Spinal cord (tissue), 10 donors: ENCODE results near the gene MARS2. TPM values are rescaled to one million over a fixed set of nuclear protein-coding genes. Genes with fewer than 3 reads are reported as not detected.
"Not testable (repeated sequence)": the region's sequence is repeated elsewhere in the genome, so short reads cannot be mapped to it uniquely, and the experiment has no call there.

Experiments used
- DNase-seq, 6 donors: peaks; one replicate each; pipeline versions ENCODE4 v3.0.0 to v3.0.0-alpha.2; 2013 to 2015; ENCODE audit warnings: low spot score in 6 of 6, low read depth in 4 of 6
- H3K27ac ChIP-seq: one replicate; pipeline ENCODE4 v1.5.1; 2013; ENCODE audit warnings: low read depth, low read length, control low read depth
- H3K27me3 ChIP-seq: one replicate; pipeline ENCODE4 v1.6.1; 2013; ENCODE audit warnings: low read length; ENCODE audit not compliant: control insufficient read depth, insufficient read depth
- H3K36me3 ChIP-seq: one replicate; pipeline ENCODE4 v1.6.1; 2013; ENCODE audit warnings: low read length; ENCODE audit not compliant: control insufficient read depth, insufficient read depth
- H3K4me1 ChIP-seq: one replicate; pipeline ENCODE4 v1.6.1; 2013; ENCODE audit warnings: low read length; ENCODE audit not compliant: control insufficient read depth, insufficient read depth
- H3K4me3 ChIP-seq: one replicate; pipeline ENCODE4 v1.5.1; 2013; ENCODE audit warnings: low read depth, low read length, control low read depth
- H3K9me3 ChIP-seq: one replicate; pipeline ENCODE4 v1.6.1; 2013; ENCODE audit warnings: low read length; ENCODE audit not compliant: control insufficient read depth, insufficient read depth
- WGBS: methylation state at CpG from one replicate; pipeline ENCODE4 v1.1.5; 2013; ENCODE audit warnings: missing lambda C conversion rate; ENCODE audit not compliant: insufficient coverage; 5-methylcytosine and 5-hydroxymethylcytosine counted together
- polyA plus RNA-seq, 2 donors: library from polyadenylated mRNA; unstranded; fragments of 120-200 nt; gene quantifications; one replicate each; pipeline ENCODE4 v1.2.1, GENCODE V29; 2013; ENCODE audit not compliant: insufficient read length in 2 of 2
- total RNA-seq, 2 donors: library from RNA; depleted of rRNA in 1 of 2; stranded (reverse); fragments of 120-200 nt in 1 of 2; fragments of >200 nt in 1 of 2; gene quantifications; one replicate each; pipeline versions ENCODE4 v1.2.3 to v1.2.4, GENCODE V29; 2013 to 2014
- donor health status: healthy.

MARS2 gene
- total and polyA plus RNA-seq, 4 donors = 5.1 to 8.8 (median 6.5) TPM

DNA sequence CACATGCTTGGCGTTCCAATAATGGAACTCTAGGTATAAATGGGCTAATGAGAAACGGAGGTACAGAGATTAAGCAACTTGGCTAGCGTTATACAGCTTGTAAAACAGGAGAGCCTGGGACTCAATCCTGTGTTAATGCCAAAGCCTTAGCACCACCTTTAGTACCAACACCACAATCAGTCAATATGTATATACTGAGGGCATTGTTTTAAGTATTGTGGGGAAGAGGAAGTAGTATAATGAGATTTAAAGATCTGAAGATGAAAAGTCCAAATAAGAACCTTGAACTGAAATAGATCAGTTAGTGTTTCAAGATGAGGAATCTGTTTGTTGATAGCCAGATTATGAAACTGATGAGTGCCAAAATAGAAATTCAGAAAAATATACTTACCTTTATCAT, 8.1 kb downstream of the MARS2 start:
- no CpG with 5 or more reads among the region's 3 CpGs for WGBS
- no peaks in the 10 kb centered on the region for H3K27me3 ChIP-seq
- H3K27ac ChIP-seq = no peak overlapping the region
- H3K4me3 ChIP-seq = no peak overlapping the region
- H3K4me1 ChIP-seq = no peaks in the 10 kb centered on the region
- no peak for DNase-seq
- H3K36me3 ChIP-seq = peaks cover 2% of the 10 kb centered on the region
- no peaks in the 10 kb centered on the region for H3K9me3 ChIP-seq

DNA sequence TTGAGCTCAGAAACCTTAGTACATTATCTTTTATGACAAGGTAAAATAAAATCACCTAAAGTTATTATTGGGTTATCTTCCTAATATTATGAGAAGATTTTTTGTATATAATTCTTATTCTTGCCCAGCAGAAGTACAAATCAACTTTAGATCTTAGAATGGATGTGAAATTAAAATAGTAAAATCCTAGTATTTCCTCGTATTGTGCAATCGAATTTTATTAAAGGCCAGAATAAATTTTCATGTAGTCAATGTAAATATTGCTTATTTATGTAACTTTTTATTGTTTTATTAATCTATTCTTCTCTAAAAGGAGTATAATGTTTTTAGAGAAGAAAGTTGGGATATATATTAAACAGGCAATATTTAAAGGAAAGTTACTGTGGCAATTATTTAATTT, 12.7 kb downstream of the MARS2 start:
- no peaks in the 10 kb centered on the region for H3K4me1 ChIP-seq
- DNase-seq = no peak
- no CpG with 5 or more reads among the region's 2 CpGs for WGBS
- no peak overlapping the region for H3K27ac ChIP-seq
- no peaks in the 10 kb centered on the region for H3K36me3 ChIP-seq
- no peaks in the 10 kb centered on the region for H3K9me3 ChIP-seq
- H3K4me3 ChIP-seq = no peak overlapping the region
- H3K27me3 ChIP-seq = no peaks in the 10 kb centered on the region

DNA sequence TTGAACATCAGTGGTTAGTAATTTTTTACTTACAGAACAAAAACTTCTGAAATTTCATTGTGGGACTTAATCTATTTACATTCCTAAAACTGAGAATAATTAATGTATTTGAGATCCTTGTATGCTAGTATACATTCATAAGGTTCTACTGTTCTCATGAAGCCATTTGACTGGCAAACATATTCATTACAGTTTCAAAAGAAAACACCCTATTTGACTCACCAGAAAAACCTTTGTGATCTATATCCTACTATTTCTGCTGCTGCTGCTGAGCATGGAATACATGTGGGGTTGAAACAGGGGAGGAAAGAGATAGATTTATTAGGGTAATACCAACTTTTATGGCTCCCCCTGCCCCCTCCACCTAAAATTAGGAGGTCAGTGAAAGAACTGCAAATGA, 21.8 kb downstream of the MARS2 start:
- DNase-seq = no peak
- Histone ChIP-seq H3K4me1 (no peaks in the 10 kb centered on the region), H3K4me3 (no peak overlapping the region), H3K9me3 (no peaks in the 10 kb centered on the region), H3K36me3 (no peaks in the 10 kb centered on the region), H3K27me3 (no peaks in the 10 kb centered on the region), H3K27ac (no peak overlapping the region)

DNA sequence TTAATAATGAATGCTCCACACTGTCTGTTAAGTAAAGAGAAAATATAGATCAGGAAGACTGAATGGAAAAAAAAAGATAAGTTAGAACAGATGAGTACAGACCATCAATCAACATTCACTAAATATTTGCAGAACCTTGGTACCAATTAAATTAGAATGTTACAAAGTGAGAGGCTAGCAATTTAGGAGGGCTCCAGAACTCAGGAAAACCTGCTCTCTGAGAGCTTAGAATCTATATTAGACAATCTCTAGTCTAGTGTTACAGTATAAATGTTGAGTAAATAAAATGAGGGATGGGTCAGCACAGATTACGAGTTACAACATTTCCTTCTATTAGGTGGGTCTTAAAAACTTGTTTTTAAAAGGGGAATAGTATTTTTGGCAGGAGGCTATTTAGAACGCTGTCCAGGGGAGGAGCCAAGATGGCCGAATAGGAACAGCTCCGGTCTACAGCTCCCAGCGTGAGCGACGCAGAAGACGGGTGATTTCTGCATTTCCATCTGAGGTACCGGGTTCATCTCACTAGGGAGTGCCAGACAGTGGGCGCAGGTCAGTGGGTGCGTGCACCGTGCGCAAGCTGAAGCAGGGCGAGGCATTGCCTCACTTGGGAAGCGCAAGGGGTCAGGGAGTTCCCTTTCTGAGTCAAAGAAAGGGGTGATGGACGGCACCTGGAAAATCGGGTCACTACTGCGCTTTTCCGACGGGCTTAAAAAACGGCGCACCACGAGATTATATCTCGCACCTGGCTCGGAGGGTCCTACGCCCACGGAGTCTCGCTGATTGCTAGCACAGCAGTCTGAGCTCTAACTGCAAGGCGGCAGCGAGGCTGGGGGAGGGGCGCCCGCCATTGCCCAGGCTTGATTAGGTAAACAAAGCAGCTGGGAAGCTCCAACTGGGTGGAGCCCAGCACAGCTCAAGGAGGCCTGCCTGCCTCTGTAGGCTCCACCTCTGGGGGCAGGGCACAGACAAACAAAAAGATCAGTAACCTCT, 23.7 kb downstream of the MARS2 start:
- H3K27me3 ChIP-seq, H3K27ac ChIP-seq, DNase-seq, H3K4me1 ChIP-seq, H3K36me3 ChIP-seq, H3K4me3 ChIP-seq, H3K9me3 ChIP-seq: not testable (repeated sequence)
- 97% methylated on average over 15 of the region's 32 CpGs for WGBS

DNA sequence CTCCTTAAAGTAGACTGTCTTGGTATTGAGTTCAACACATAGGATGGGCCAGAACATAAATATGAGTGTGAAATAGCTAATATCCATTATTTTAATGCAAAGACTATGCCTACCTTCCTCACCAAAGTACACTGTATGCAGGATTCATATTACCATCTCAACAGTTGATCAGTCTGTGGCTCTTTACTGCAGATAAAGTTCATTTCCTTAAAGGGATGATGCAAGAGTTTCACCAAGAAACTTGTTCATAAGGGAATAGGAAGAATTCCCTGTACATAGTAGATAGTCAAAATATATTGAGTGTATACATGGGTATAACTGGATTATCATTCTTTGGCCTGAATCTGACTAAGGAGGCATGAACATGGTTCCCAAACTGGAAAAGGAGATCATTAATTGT, 35.0 kb downstream of the MARS2 start:
- H3K36me3 ChIP-seq = no peaks in the 10 kb centered on the region
- H3K27ac ChIP-seq = no peak overlapping the region
- no peaks in the 10 kb centered on the region for H3K9me3 ChIP-seq
- no peaks in the 10 kb centered on the region for H3K27me3 ChIP-seq
- no peak overlapping the region for H3K4me3 ChIP-seq
- no peak for DNase-seq
- no peaks in the 10 kb centered on the region for H3K4me1 ChIP-seq

Other genes with a start within 250 kb of the MARS2 start
- 100 to 1,000 TPM; 246 to 344 TPM for gene HSPD1, start 205.5 kb upstream of the MARS2 start, total RNA-seq
- 100 to 1,000 TPM; 316 to 362 TPM for gene HSPD1, start 205.5 kb upstream of the MARS2 start, polyA plus RNA-seq
- 100 to 1,000 TPM in 1 of 2 donors, 10 to 100 TPM in 1; 89.6 to 157 TPM for gene HSPE1, start 205.0 kb upstream of the MARS2 start, total RNA-seq
- gene HSPE1, start 205.0 kb upstream of the MARS2 start, polyA plus RNA-seq = 100 to 1,000 TPM; 206 to 233 TPM
- gene MOB4, start 189.3 kb upstream of the MARS2 start, total RNA-seq = 10 to 100 TPM; 35.1 to 69.2 TPM
- gene MOB4, start 189.3 kb upstream of the MARS2 start, polyA plus RNA-seq = 10 to 100 TPM; 46.3 to 62.6 TPM
- 10 to 100 TPM; 76.5 to 81.9 TPM for gene RFTN2, start 29.8 kb upstream of the MARS2 start, total RNA-seq
- 10 to 100 TPM; 72.2 to 81.2 TPM for gene RFTN2, start 29.8 kb upstream of the MARS2 start, polyA plus RNA-seq
- not detected for gene BOLL, start 80.0 kb downstream of the MARS2 start, total RNA-seq
- under 1 TPM in 1 of 2 donors, not detected in 1; 0.08 TPM for gene BOLL, start 80.0 kb downstream of the MARS2 start, polyA plus RNA-seq
- 10 to 100 TPM; 12.1 to 22.0 TPM for gene PLCL1, start 99.2 kb downstream of the MARS2 start, total RNA-seq
- gene PLCL1, start 99.2 kb downstream of the MARS2 start, polyA plus RNA-seq = 10 to 100 TPM in 1 of 2 donors, 1 to 10 TPM in 1; 9.5 to 15.0 TPM